NCI-H69 (cell line): ENCODE data around the gene ADAMTS17.

ENCODE experiments used
- DNase-seq: peaks from one replicate; lab custom pipeline; 2025; lab: John Stamatoyannopoulos, UW

ADAMTS17 gene

GRCh38 chr15:100170291-100171210, 171.2 kb downstream of the ADAMTS17 start:
- no peak for DNase-seq

- no peak for DNase-seq
Observed at GRCh38 chr15:100169615-100170290, 172.0 kb downstream of the ADAMTS17 start.

GRCh38 chr15:100168787-100169186, 173.0 kb downstream of the ADAMTS17 start:
- DNase-seq = no peak

GRCh38 chr15:100167884-100168375, 173.8 kb downstream of the ADAMTS17 start:
- no peak for DNase-seq

GRCh38 chr15:100166313-100166712, 175.5 kb downstream of the ADAMTS17 start:
- DNase-seq = no peak

GRCh38 chr15:100163961-100164360, 177.8 kb downstream of the ADAMTS17 start:
- DNase-seq = no peak

GRCh38 chr15:100160953-100161352, 180.8 kb downstream of the ADAMTS17 start:
- no peak for DNase-seq

GRCh38 chr15:100159436-100159835, 182.3 kb downstream of the ADAMTS17 start:
- DNase-seq = no peak

- no peak for DNase-seq
Observed at GRCh38 chr15:100158356-100158755, 183.4 kb downstream of the ADAMTS17 start.

GRCh38 chr15:100156201-100156600, 185.6 kb downstream of the ADAMTS17 start:
- no peak for DNase-seq

- no peak for DNase-seq
Observed at GRCh38 chr15:100154338-100154737, 187.4 kb downstream of the ADAMTS17 start.

- DNase-seq = no peak
Observed at GRCh38 chr15:100152463-100152862, 189.3 kb downstream of the ADAMTS17 start.

- DNase-seq = no peak
Observed at GRCh38 chr15:100150906-100151305, 190.9 kb downstream of the ADAMTS17 start.

GRCh38 chr15:100147828-100148227, 193.9 kb downstream of the ADAMTS17 start:
- no peak for DNase-seq

- no peak for DNase-seq
Observed at GRCh38 chr15:100143378-100143777, 198.4 kb downstream of the ADAMTS17 start.

GRCh38 chr15:100141311-100142001, 200.3 kb downstream of the ADAMTS17 start:
- no peak for DNase-seq

GRCh38 chr15:100140527-100141308, 201.1 kb downstream of the ADAMTS17 start:
- no peak for DNase-seq

- no peak for DNase-seq
Observed at GRCh38 chr15:100134586-100134985, 207.2 kb downstream of the ADAMTS17 start.

GRCh38 chr15:100134089-100134583, 207.6 kb downstream of the ADAMTS17 start:
- no peak for DNase-seq

- DNase-seq = no peak
Observed at GRCh38 chr15:100133001-100133400, 208.8 kb downstream of the ADAMTS17 start.

GRCh38 chr15:100132309-100132708, 209.5 kb downstream of the ADAMTS17 start:
- DNase-seq = no peak
